ENCODE data around the gene AOC1.
"Not testable (repeated sequence)": the region's sequence is repeated elsewhere in the genome, so short reads cannot be mapped to it uniquely, and the experiment has no call there.

AOC1 gene

DNA sequence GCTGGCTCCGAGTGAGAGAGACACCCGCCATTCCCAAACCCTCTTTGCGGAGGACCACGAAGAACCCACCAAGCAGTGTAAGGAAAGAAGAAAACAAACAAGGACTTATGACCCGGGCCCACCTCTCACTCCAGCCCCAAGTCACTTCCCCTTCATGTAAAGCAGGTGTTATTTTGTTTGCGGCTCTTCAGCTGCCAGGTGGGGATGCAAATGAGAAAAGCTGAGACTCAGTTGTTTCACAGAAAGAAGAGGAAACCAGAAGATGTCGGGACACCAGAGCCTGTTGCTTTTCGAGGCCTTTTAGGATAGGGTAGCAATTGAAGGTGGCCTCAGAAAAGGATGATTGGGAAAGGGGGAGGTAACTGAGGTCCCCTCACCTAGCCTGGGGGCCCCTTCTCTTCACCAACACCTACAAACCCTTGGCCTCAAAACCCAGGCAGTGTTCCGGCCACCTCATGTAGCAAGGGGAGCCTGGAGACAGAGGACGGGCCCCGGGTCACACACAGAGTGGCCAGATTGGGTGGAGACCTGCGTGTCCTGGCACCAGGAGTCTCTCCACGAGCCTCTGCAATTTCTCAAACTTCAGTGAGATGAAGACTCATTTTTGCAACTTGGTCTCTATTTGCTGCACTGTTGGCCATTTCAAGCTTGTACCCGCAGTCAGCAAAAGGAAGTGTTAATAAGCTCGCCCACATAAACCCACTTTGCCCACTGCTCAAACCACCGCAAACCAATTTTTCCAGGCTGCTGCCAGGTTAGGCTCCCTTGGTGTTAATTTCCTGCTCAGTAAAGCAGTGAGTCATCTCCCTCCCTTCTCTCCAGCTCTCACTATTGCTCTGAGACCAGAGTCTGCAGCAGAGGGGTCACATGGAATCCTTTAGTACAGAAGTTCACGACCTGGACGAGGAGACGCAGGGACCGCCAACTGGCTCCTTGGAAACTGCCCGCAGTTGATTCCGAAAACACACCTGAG, 45.5 kb downstream of the AOC1 start:
- ATAC-seq = peak in 1 of 2 donors; percentile 46

- peak; percentile 61 to 74 for ATAC-seq
Measured at GRCh38 chr7:150898475-150899011, 46.2 kb downstream of the AOC1 start.

GRCh38 chr7:150900675-150901074, 48.4 kb downstream of the AOC1 start:
- ATAC-seq = no peak

DNA sequence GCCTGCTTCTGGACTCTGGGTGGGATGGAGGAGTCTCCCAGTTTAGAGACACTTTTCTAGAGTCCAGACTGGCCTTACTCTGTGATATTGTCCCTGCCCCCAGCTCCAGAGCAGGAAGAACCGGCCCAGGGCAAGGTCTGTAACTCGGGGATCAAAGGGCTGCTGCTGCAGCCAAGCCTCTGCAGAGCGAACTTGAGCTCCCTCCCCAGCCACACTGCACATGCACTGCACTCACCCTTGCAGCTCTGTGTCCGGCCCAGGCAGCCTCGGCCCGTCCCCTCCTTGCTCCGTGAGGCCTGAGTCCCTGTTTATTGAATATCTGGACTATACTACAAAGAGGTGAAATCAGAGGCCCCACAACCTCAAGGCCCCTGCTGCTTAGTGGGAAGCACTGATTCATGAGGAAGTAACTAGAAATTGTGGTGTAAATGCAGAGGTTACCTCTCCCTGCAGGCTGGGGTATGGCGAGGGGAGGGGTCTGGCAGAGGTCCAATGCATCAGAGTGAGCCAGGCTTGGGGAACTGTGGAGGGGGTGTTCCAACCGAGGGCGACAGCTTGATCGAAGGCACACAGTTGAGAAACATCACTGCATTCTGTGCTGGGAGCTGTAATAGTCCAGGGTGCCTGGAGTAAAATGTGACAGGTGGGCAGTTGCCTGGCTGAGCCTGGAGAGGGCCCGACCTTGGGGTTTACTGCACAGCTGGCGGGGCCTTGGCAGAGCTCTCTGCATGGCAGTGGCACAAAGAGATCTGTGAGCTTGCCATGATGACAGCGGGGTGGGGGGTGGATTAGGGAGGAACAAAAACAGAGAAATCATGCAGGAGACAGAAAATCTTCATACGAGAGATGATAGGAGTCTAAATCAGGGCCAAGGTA, 49.1 kb downstream of the AOC1 start:
- no peak for ATAC-seq

DNA sequence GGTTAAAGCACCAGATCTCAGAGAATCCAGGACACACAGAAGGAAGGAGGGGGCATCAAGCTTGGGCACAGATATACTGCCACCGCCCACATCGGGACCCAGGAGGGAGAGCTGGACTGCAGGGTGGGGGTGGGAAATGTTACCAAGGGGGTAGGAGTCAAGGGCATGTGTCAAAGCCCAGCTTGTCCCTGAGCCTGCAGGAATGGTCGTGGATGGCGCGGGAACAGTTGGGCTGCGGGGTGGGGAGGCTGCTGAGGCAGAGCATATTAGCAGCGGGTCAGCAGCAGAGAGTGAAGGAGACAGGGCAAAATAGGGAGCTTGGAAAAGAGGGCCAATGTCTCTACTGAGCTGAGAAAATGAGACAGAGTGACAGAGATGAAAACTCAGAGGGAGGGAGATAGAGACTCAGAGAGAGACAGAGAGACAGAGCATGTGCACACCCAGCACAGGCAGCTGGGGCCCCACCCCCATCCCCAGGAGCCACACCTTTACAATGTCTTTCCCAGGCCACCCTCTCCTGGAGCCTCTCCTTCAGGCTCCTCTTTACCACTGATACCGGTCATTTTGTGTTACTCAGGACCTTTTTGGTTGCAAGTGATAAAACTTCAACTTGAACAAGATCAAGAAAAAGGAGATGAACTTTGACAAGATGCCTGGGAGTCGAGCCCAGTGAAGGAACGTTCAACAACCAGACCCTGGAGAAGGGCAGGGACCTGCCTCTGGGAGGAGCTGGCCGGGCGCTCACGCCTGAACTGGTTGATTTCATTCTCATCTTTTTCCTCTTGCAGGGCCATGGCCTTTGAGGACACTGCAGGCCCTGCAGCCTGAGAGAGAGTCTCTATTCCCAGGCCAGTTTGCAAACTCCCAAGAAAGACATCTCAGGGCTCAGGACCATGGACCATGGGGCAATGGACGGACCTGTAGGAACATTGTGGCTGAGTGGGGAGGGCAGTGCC, 50.0 kb downstream of the AOC1 start:
- no peak for ATAC-seq

DNA sequence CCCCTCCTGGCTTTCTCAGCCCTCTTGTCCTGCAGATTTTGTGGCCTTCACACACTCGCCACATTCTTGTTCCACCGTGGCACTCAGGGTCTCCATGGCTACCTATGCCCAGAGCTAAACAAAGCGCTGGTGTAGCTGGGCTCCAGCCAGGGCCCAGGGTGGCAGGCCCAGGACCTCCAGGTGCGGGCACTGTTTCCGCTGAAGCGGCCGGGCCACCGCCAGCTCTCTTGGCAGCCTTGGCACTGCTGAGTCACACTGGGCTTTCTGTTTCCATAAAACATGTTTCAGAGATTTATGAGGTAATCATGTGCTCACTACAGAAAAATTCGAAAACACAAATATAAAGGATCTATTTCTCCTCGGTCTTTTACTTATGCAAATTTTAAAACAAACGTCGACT, 51.3 kb downstream of the AOC1 start:
- peak; percentile 39 to 59 for ATAC-seq

- no peak for ATAC-seq
Measured at GRCh38 chr7:150904011-150904909, 51.9 kb downstream of the AOC1 start.

DNA sequence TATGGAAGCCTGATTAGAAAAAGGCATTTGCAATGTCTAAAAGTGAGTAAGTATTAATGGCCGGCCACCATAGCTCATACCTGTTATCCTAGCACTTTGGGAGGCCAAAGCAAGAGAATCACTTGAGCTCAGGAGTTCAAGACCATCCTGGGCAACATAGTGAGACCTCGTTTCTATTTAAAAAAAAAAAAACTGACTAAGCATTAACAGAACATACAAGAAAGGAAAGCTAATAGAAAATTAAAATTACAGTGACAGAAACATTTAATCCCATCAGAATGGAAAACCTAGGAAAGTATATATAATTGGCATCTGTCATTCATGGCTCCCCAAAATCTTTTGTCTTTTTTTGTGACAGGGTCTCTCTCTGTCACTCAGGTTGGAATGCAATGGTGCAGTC, 55.9 kb downstream of the AOC1 start:
- no peak for ATAC-seq

DNA sequence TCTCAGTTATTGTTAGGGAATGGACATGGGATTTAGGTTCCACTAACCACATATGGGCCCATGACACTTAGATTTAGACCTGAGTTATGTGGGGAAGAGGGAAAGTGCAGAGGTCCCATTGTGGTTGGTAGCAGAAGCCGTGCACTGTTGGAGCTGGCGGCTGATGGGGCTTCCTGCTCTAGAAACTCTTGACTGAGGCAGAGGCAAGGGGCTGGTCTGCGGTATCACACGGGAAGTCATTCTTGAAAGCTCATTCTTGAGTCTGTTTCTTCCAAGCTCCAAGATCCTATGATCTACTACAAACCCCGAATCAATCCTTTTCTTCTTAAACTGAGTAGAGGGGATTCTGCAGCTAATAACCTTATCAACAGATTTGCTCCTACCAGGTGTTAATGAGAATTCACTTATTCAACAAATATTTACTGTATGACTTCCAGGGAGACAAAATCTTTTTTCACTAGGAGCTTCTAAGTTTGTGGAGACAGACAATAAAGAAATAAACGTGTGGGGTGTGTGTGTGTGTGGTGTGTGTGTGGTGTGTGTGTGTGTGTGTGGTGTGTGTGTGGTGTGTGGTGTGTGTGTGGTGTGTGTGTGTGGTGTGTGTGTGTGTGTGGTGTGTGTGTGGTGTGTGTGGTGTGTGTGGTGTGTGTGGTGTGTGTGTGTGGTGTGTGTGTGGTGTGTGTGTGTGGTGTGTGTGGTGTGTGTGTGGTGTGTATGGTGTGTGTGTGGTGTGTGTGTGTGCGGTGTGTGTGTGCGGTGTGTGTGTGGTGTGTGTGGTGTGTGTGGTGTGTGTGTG, 57.1 kb downstream of the AOC1 start:
- no peak for ATAC-seq

- ATAC-seq = not testable (repeated sequence)
Measured at GRCh38 chr7:150910305-150910995, 58.1 kb downstream of the AOC1 start.

- ATAC-seq = no peak
Measured at GRCh38 chr7:150910996-150911422, 58.7 kb downstream of the AOC1 start.
